ENCODE data around the gene CRMP1.

GRCh38 chr4:5895287-5895686 is 2.4 kb upstream of the CRMP1 start:
- TF ChIP-seq, protein P1, sequence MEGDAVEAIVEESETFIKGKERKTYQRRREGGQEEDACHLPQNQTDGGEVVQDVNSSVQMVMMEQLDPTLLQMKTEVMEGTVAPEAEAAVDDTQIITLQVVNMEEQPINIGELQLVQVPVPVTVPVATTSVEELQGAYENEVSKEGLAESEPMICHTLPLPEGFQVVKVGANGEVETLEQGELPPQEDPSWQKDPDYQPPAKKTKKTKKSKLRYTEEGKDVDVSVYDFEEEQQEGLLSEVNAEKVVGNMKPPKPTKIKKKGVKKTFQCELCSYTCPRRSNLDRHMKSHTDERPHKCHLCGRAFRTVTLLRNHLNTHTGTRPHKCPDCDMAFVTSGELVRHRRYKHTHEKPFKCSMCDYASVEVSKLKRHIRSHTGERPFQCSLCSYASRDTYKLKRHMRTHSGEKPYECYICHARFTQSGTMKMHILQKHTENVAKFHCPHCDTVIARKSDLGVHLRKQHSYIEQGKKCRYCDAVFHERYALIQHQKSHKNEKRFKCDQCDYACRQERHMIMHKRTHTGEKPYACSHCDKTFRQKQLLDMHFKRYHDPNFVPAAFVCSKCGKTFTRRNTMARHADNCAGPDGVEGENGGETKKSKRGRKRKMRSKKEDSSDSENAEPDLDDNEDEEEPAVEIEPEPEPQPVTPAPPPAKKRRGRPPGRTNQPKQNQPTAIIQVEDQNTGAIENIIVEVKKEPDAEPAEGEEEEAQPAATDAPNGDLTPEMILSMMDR (conservative IDR thresholded peaks at IDR 0.05): no peak
- TF ChIP-seq EZH2 (IDR thresholded peaks at IDR 0.05; ENCODE audit: low read depth): no peak

Measured in PC-9 (cell line).